Body of pancreas (tissue), 4 donors: ENCODE measurements around the gene MAML2. TPM values are rescaled to one million over a fixed set of nuclear protein-coding genes. Genes with fewer than 3 reads are reported as not detected.

Experiments used
- ATAC-seq: fragments of 150-250 bp; one replicate; pipeline ENCODE4 v1.9.1; 2016
- DNase-seq, 4 donors: peaks; one replicate each; pipeline ENCODE4 v3.0.0-alpha.2; 2019
- H3K27ac ChIP-seq, 4 donors: fragments of 200-600 bp; sonication (generic); 1 replicate in 3 of 4; 2 replicates in 1 of 4; pipeline versions ENCODE4 v1.5.1 to v1.6.1; 2016 to 2019; ENCODE audit warnings: mild to moderate bottlenecking in 1 of 4, mixed read lengths in 1 of 4, moderate library complexity in 1 of 4
- H3K27me3 ChIP-seq, 2 donors: fragments of 200-600 bp; sonication (generic); one replicate each; pipeline ENCODE4 v1.6.0; 2016; ENCODE audit warnings: mild to moderate bottlenecking in 1 of 2
- H3K36me3 ChIP-seq, 2 donors: fragments of 200-600 bp; sonication (generic); replicated peaks in 1 of 2; 2 replicates each; pipeline ENCODE4 v1.5.1; 2016; ENCODE audit warnings: low read depth in 2 of 2; ENCODE audit not compliant: insufficient read depth in 1 of 2
- H3K4me1 ChIP-seq: fragments of 200-600 bp; sonication (generic); one replicate; pipeline ENCODE4 v1.6.0; 2016
- H3K4me3 ChIP-seq, 2 donors: fragments of 200-600 bp; sonication (generic); 1 replicate in 1 of 2; 2 replicates in 1 of 2; pipeline ENCODE4 v1.5.1; 2016 to 2019
- H3K9me3 ChIP-seq, 3 donors: fragments of 200-600 bp; sonication (generic); 1 replicate in 2 of 3; 2 replicates in 1 of 3; pipeline ENCODE4 v1.5.1; 2016
- POLR2A ChIP-seq, 3 donors: fragments of 450-650 bp; IDR thresholded peaks; one replicate each; pipeline ENCODE4 v1.6.1; 2016; ENCODE audit warnings: antibody characterized with exemption in 3 of 3, mild to moderate bottlenecking in 2 of 3
- WGBS, 2 donors: methylation state at CpG; one replicate each; pipeline ENCODE4 v1.1.5; 2017; 5-methylcytosine and 5-hydroxymethylcytosine counted together
- intact Hi-C: fragments of 100-400 bp; cut with DNase I; formaldehyde crosslinking; loops from one replicate; pipeline ENCODE4 v1.15.1; 2023
- total RNA-seq, 2 donors: library from RNA; depleted of rRNA; stranded (reverse); fragments of >200 nt; gene quantifications; one replicate each; pipeline ENCODE4 v1.1.0, GENCODE V29; 2016
- TF ChIP-seq, protein P1 (sequence below), 7 experiments: fragments of 450-650 bp in 4 of 7; fragments of 200-600 bp in 3 of 7; sonication (generic) in 3 of 7; IDR thresholded peaks; one replicate each; pipeline ENCODE4 v1.5.1; 2016 to 2019; ENCODE audit warnings: antibody characterized with exemption in 7 of 7

MAML2 gene
- total RNA-seq, 2 donors from 2014 or later = 7.9 to 9.9 TPM

DNA sequence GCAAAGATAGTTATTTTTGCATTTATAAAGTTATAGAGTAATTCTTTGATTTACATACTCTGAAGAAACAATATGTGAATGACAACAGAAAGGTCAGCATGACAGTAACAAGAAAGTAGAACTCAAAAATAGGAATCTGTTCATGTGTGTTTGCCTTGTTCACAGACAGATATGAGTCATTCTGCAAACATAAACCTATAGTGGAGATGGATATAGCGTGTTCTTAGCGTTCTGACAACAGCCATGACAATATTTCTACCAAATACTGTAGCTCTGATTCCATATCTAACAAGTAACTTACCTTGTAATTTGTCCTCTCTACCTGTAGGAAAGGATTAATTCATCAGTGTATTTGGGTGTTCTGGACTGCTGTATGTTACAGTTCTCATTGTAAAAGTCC lies 210.6 kb downstream of the MAML2 start:
- no peaks in the 10 kb centered on the region for H3K9me3 ChIP-seq
- intact Hi-C loops = no loop called here
- H3K36me3 ChIP-seq = no peaks in the 10 kb centered on the region
- 74 to 80% methylated on average over 2 of the region's 2 CpGs for WGBS, 2 donors
- DNase-seq (no peak), ATAC-seq (no peak)
- H3K4me3 ChIP-seq = no peak overlapping the region
- no peak for TF ChIP-seq POLR2A (IDR thresholded peaks at IDR 0.05)
- TF ChIP-seq, protein P1, sequence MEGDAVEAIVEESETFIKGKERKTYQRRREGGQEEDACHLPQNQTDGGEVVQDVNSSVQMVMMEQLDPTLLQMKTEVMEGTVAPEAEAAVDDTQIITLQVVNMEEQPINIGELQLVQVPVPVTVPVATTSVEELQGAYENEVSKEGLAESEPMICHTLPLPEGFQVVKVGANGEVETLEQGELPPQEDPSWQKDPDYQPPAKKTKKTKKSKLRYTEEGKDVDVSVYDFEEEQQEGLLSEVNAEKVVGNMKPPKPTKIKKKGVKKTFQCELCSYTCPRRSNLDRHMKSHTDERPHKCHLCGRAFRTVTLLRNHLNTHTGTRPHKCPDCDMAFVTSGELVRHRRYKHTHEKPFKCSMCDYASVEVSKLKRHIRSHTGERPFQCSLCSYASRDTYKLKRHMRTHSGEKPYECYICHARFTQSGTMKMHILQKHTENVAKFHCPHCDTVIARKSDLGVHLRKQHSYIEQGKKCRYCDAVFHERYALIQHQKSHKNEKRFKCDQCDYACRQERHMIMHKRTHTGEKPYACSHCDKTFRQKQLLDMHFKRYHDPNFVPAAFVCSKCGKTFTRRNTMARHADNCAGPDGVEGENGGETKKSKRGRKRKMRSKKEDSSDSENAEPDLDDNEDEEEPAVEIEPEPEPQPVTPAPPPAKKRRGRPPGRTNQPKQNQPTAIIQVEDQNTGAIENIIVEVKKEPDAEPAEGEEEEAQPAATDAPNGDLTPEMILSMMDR (IDR thresholded peaks at IDR 0.05) = no peak
- H3K27ac ChIP-seq = no peak overlapping the region
- no peaks in the 10 kb centered on the region for H3K27me3 ChIP-seq
- no peaks in the 10 kb centered on the region for H3K4me1 ChIP-seq

DNA sequence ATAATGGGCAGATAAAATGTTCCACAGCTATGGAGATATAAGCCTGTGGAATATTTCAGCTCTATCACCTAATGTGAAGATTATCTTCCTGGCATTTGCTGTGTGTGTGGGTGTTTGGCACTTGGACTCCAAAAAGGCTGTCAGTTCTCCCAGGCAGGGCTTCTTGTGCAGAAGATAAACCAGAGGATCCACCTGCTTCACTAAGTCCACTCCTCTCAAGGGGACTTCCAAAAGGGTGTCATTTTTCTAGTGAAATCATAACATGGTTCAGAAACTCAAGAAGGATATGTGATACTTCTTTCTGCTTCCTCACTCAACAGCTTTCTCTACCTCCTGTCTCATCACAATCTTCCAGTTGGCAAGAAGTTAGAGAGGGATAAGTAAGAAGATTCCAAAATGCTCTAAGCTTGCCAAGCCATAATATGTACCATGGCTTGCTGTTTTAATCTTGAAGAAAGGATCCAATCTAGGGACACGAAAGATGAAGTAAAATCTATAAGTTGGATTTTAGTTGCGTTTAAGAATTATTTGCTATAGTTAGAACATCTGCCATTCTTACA lies 212.9 kb downstream of the MAML2 start:
- Histone ChIP-seq H3K9me3 (no peaks in the 10 kb centered on the region), H3K4me3 (no peak overlapping the region), H3K27me3 (no peaks in the 10 kb centered on the region), H3K27ac (no peak overlapping the region), H3K4me1 (no peaks in the 10 kb centered on the region), H3K36me3 (no peaks in the 10 kb centered on the region)
- WGBS, 2 donors = 70 to 71% methylated on average over 2 of the region's 2 CpGs
- no peak for DNase-seq
- no peak for ATAC-seq
- intact Hi-C loops = no loop called here
- no peak for TF ChIP-seq POLR2A (IDR thresholded peaks at IDR 0.05)
- TF ChIP-seq, protein P1 (IDR thresholded peaks at IDR 0.05) = no peak

DNA sequence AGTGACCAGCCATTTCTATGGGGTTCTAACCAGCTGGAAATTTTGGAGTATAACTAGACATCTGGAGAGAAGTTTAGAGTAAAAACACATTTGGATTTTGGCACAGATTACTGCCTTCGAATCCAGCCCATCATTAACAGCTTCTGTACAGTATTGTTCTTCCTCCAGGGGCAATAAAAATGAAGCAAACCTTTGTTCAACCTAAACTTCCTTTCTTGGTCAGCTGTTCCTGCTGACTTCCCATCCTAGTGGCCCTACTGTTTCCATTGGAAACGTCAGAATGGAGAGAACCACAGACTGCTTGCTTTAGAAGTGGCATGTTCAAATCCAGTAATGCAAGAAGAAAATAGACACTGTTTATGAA lies 215.4 kb downstream of the MAML2 start:
- Histone ChIP-seq H3K27me3 (no peaks in the 10 kb centered on the region), H3K4me1 (no peaks in the 10 kb centered on the region), H3K4me3 (no peak overlapping the region), H3K9me3 (no peaks in the 10 kb centered on the region), H3K36me3 (no peaks in the 10 kb centered on the region), H3K27ac (no peak overlapping the region)
- intact Hi-C loops = no loop called here
- DNase-seq (no peak), ATAC-seq (no peak)
- WGBS, 2 donors = 17 to 18% methylated on average over 2 of the region's 2 CpGs
- TF ChIP-seq, protein P1 (IDR thresholded peaks at IDR 0.05) = no peak
- TF ChIP-seq POLR2A (IDR thresholded peaks at IDR 0.05) = no peak

DNA sequence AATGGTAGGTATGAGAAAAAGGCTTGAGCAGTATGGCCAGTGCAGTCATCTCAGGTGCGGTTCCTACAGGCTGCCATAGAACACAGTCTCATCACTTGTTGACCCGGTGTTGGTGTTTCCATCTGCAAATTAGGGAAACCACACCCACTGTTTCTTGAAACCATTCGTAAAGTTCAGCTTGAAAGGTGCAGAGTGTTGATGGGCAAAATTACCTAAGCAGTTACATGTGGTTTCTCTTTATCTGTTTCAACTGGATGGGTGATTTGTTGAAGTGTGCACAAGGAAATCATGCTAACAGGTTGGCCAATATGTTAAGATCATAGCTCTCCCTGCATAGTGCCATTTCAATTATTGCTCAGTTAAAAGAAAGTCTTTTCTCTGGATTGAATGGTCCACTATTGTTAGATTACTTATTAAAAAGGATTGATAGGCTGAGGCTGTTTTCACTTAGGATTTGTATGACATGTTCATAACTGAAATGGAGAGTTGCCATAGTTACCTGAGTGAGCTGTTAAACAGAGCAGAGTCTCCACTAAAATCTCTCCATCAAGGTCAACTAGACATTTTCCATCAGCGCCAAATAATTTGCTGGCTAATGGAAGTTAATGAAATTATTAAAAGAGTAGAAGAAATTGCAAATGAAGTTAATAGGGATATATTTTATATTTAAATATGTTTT lies 215.9 kb downstream of the MAML2 start:
- DNase-seq = no peak
- TF ChIP-seq, protein P1 (IDR thresholded peaks at IDR 0.05) = no peak
- TF ChIP-seq POLR2A (IDR thresholded peaks at IDR 0.05) = no peak
- intact Hi-C loops = no loop called here
- ATAC-seq = no peak
- Histone ChIP-seq H3K27ac (no peak overlapping the region), H3K36me3 (no peaks in the 10 kb centered on the region), H3K27me3 (no peaks in the 10 kb centered on the region), H3K4me1 (no peaks in the 10 kb centered on the region), H3K9me3 (no peaks in the 10 kb centered on the region), H3K4me3 (no peak overlapping the region)
- 62 to 76% methylated on average over 4 of the region's 4 CpGs for WGBS, 2 donors

DNA sequence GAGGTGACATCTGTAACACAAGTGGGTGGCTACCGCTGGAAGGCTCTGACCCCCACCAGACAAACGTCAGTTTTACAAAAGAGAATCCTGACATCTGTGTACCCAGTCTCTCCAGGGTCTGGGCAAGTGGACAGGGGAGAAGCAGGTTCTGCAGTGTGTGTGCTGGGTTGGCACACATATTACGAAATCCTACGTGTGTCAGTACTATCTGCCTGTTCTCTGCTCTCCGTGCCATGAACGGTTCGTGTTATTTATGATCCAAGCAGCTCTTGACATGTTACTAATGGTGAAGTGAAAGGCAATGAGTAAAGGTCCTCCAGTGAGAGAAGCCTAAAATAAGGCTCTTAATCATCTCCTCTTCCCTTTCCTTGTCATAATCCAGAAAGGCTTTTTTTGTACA lies 217.6 kb downstream of the MAML2 start:
- Histone ChIP-seq H3K9me3 (no peaks in the 10 kb centered on the region), H3K36me3 (no peaks in the 10 kb centered on the region), H3K4me3 (no peak overlapping the region), H3K27me3 (no peaks in the 10 kb centered on the region), H3K27ac (no peak overlapping the region), H3K4me1 (no peaks in the 10 kb centered on the region)
- 30 to 43% methylated on average over 7 of the region's 7 CpGs for WGBS, 2 donors
- intact Hi-C loops = no loop called here
- peak in 1 of 4 donors; percentile 12 for DNase-seq
- ATAC-seq = no peak
- TF ChIP-seq, protein P1 (IDR thresholded peaks at IDR 0.05) = no peak
- no peak for TF ChIP-seq POLR2A (IDR thresholded peaks at IDR 0.05)
